GM23338 (cell line): ENCODE measurements around the gene ING5. TPM values are rescaled to one million over a fixed set of nuclear protein-coding genes. Genes with fewer than 3 reads are reported as not detected.

Experiments used
- ATAC-seq: fragments of 200-7000 bp; cut with Tn5 transposase; 3 replicates; pipeline ENCODE4 v1.9.1; 2020
- DNase-seq: peaks from one replicate; pipeline ENCODE4 v3.0.0-alpha.2; 2015; ENCODE audit warnings: low spot score
- H2AFZ ChIP-seq: fragments of 200-600 bp; sonication (generic); 2 replicates; pipeline ENCODE4 v1.8.0; 2016; ENCODE audit warnings: antibody characterized with exemption, mild to moderate bottlenecking, moderate library complexity
- H3F3A ChIP-seq: fragments of 200-600 bp; sonication (generic); replicated peaks from 2 replicates; pipeline ENCODE4 v1.8.0; 2017; ENCODE audit warnings: antibody characterized with exemption, mixed run types, low read depth
- H3K27ac ChIP-seq: fragments of 200-600 bp; sonication (generic); 2 replicates; pipeline ENCODE4 v1.6.1; 2016; ENCODE audit warnings: low read depth
- H3K27me3 ChIP-seq: fragments of 200-600 bp; sonication (generic); 2 replicates; pipeline ENCODE4 v1.8.0; 2016; ENCODE audit warnings: mild to moderate bottlenecking, mixed run types, moderate library complexity; ENCODE audit not compliant: insufficient read depth
- H3K36me3 ChIP-seq: fragments of 200-600 bp; sonication (generic); 2 replicates; pipeline ENCODE4 v1.8.0; 2016; ENCODE audit warnings: mild to moderate bottlenecking; ENCODE audit not compliant: insufficient read depth
- H3K4me1 ChIP-seq: fragments of 200-600 bp; sonication (generic); 2 replicates; pipeline ENCODE4 v1.8.0; 2016; ENCODE audit warnings: mild to moderate bottlenecking, moderate library complexity; ENCODE audit not compliant: insufficient read depth
- H3K4me2 ChIP-seq: fragments of 200-600 bp; sonication (generic); 2 replicates; pipeline ENCODE4 v1.7.1; 2017; ENCODE audit warnings: mixed run types
- H3K4me3 ChIP-seq: fragments of 200-600 bp; sonication (generic); 2 replicates; pipeline ENCODE4 v1.6.1; 2016; ENCODE audit warnings: mixed run types
- H3K79me2 ChIP-seq: fragments of 200-600 bp; sonication (generic); replicated peaks from 2 replicates; pipeline ENCODE4 v1.8.0; 2017; ENCODE audit warnings: mild to moderate bottlenecking; ENCODE audit not compliant: insufficient read depth
- H3K9me2 ChIP-seq: fragments of 200-600 bp; sonication (generic); 2 replicates; pipeline ENCODE4 v1.8.0; 2017; ENCODE audit not compliant: insufficient read depth
- H4K20me1 ChIP-seq: fragments of 200-600 bp; sonication (generic); replicated peaks from 2 replicates; pipeline ENCODE4 v1.8.0; 2017; ENCODE audit warnings: mild to moderate bottlenecking; ENCODE audit not compliant: insufficient read depth
- H3K27ac Mint-ChIP-seq: 2 replicates; pipeline ENCODE4 v1.8.0; 2020; ENCODE audit warnings: inconsistent platforms, mild to moderate bottlenecking, moderate library complexity, mixed read lengths
- H3K27me3 Mint-ChIP-seq: 3 replicates; pipeline ENCODE4 v1.8.0; 2022; ENCODE audit warnings: low read depth, mild to moderate bottlenecking, moderate library complexity, mixed read lengths, inconsistent platforms; ENCODE audit not compliant: insufficient read depth, poor library complexity
- H3K36me3 Mint-ChIP-seq: 3 replicates; pipeline ENCODE4 v1.8.0; 2021; ENCODE audit warnings: low read depth, mild to moderate bottlenecking, inconsistent platforms, moderate library complexity, mixed read lengths
- H3K4me1 Mint-ChIP-seq: 3 replicates; pipeline ENCODE4 v1.8.0; 2020; ENCODE audit warnings: mild to moderate bottlenecking, inconsistent platforms, mixed read lengths
- H3K4me3 Mint-ChIP-seq: 3 replicates; pipeline ENCODE4 v1.8.0; 2021; ENCODE audit warnings: moderate library complexity, mild to moderate bottlenecking, inconsistent platforms, mixed read lengths
- H3K9me3 Mint-ChIP-seq: 3 replicates; pipeline ENCODE4 v1.8.0; 2020; ENCODE audit warnings: moderate library complexity, mild to moderate bottlenecking, inconsistent platforms, mixed read lengths
- EZH2 ChIP-seq: fragments of 200-600 bp; sonication (generic); IDR thresholded peaks from one replicate; pipeline ENCODE4 v1.8.0; 2017; ENCODE audit warnings: antibody characterized with exemption, mild to moderate bottlenecking, low read depth; ENCODE audit not compliant: unreplicated experiment
- EZH2phosphoT487 ChIP-seq: fragments of 200-600 bp; sonication (generic); IDR thresholded peaks from one replicate; pipeline ENCODE4 v1.8.1; 2018; ENCODE audit warnings: antibody characterized with exemption; ENCODE audit not compliant: unreplicated experiment
- POLR2AphosphoS5 ChIP-seq: IDR thresholded peaks from 2 replicates; pipeline ENCODE4 v1.6.1; 2016; ENCODE audit warnings: antibody characterized with exemption, low read depth
- STAT1 ChIP-seq: IDR thresholded peaks from one replicate; pipeline ENCODE4 v1.6.1; 2016; ENCODE audit warnings: antibody characterized with exemption; ENCODE audit not compliant: unreplicated experiment
- ZNF114 ChIP-seq: fragments of 250-450 bp; sonication (Bioruptor Pico); IDR thresholded peaks from 2 replicates; pipeline ENCODE4 v1.5.0; 2020; ENCODE audit warnings: mild to moderate bottlenecking, moderate library complexity
- polyA plus RNA-seq: library from polyadenylated mRNA; unstranded; fragments of >200 nt; fragmentation: Nextera tagmentation; extraction: Ambion mirVana; gene quantifications from 2 replicates; pipeline ENCODE4 v1.2.1, GENCODE V29; 2016
- total RNA-seq: library from RNA; depleted of rRNA; stranded (reverse); fragments of >200 nt; shearing (Covaris generic); gene quantifications from 2 replicates; pipeline ENCODE4 v1.2.3, GENCODE V29; 2014
- TF ChIP-seq, protein P1 (sequence below), 2 experiments: fragments of 200-600 bp in 1 of 2; sonication (generic) in 1 of 2; conservative IDR thresholded peaks; 2 replicates each; pipeline versions ENCODE4 v1.5.1 to v1.6.1; 2016 to 2017; ENCODE audit warnings: antibody characterized with exemption in 2 of 2, low read depth in 2 of 2, mild to moderate bottlenecking in 2 of 2, moderate library complexity in 1 of 2
- TF ChIP-seq, protein P2 (sequence below): fragments of 250-450 bp; sonication (Bioruptor Pico); IDR thresholded peaks from 2 replicates; pipeline ENCODE4 v1.5.0; 2020; ENCODE audit warnings: mild to moderate bottlenecking, moderate library complexity

ING5 gene
- total and polyA plus RNA-seq, 2 experiments from 2014 or later, result 25.7 to 42.5 TPM

DNA sequence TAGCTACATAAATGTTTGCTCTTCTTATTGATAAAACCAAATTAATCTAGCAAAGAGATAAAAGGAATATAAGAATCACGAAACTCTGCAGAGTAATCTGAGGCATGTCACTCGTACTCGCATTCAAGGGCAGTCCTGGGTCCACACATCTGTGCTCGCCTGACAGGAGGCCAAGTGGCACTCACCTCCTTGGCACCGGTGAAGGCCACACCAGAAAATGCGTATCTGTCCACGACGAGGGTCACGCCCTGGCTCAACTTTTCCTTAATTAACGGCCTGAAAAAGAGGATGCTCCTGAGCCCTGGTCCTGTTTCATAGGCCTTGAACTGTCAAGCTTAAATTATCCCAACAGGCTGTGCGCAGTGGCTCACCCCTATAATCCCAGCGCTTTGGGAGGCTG is 21.8 kb upstream of the ING5 start:
- no peak overlapping the region for H2AFZ ChIP-seq
- DNase-seq (no peak), ATAC-seq (no peak)
- H3K36me3 Mint-ChIP-seq, result peaks cover 86% of the 10 kb centered on the region
- H3K27ac Mint-ChIP-seq, result no peak overlapping the region
- H3K36me3 ChIP-seq, result peaks cover 29% of the 10 kb centered on the region
- no peaks in the 10 kb centered on the region for H3K27me3 ChIP-seq
- H3K27ac ChIP-seq, result no peak overlapping the region
- no peaks in the 10 kb centered on the region for H3K9me2 ChIP-seq
- TF ChIP-seq, protein P1, sequence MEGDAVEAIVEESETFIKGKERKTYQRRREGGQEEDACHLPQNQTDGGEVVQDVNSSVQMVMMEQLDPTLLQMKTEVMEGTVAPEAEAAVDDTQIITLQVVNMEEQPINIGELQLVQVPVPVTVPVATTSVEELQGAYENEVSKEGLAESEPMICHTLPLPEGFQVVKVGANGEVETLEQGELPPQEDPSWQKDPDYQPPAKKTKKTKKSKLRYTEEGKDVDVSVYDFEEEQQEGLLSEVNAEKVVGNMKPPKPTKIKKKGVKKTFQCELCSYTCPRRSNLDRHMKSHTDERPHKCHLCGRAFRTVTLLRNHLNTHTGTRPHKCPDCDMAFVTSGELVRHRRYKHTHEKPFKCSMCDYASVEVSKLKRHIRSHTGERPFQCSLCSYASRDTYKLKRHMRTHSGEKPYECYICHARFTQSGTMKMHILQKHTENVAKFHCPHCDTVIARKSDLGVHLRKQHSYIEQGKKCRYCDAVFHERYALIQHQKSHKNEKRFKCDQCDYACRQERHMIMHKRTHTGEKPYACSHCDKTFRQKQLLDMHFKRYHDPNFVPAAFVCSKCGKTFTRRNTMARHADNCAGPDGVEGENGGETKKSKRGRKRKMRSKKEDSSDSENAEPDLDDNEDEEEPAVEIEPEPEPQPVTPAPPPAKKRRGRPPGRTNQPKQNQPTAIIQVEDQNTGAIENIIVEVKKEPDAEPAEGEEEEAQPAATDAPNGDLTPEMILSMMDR (conservative IDR thresholded peaks at IDR 0.05; ENCODE audit: low read depth in 2 of 2), result no peak
- no peak for TF ChIP-seq EZH2
- TF ChIP-seq ZNF114 (CRISPR knock-in tag), result no peak
- TF ChIP-seq STAT1, result no peak
- no peak for TF ChIP-seq EZH2phosphoT487
- no peak for TF ChIP-seq POLR2AphosphoS5
- TF ChIP-seq, protein P2, sequence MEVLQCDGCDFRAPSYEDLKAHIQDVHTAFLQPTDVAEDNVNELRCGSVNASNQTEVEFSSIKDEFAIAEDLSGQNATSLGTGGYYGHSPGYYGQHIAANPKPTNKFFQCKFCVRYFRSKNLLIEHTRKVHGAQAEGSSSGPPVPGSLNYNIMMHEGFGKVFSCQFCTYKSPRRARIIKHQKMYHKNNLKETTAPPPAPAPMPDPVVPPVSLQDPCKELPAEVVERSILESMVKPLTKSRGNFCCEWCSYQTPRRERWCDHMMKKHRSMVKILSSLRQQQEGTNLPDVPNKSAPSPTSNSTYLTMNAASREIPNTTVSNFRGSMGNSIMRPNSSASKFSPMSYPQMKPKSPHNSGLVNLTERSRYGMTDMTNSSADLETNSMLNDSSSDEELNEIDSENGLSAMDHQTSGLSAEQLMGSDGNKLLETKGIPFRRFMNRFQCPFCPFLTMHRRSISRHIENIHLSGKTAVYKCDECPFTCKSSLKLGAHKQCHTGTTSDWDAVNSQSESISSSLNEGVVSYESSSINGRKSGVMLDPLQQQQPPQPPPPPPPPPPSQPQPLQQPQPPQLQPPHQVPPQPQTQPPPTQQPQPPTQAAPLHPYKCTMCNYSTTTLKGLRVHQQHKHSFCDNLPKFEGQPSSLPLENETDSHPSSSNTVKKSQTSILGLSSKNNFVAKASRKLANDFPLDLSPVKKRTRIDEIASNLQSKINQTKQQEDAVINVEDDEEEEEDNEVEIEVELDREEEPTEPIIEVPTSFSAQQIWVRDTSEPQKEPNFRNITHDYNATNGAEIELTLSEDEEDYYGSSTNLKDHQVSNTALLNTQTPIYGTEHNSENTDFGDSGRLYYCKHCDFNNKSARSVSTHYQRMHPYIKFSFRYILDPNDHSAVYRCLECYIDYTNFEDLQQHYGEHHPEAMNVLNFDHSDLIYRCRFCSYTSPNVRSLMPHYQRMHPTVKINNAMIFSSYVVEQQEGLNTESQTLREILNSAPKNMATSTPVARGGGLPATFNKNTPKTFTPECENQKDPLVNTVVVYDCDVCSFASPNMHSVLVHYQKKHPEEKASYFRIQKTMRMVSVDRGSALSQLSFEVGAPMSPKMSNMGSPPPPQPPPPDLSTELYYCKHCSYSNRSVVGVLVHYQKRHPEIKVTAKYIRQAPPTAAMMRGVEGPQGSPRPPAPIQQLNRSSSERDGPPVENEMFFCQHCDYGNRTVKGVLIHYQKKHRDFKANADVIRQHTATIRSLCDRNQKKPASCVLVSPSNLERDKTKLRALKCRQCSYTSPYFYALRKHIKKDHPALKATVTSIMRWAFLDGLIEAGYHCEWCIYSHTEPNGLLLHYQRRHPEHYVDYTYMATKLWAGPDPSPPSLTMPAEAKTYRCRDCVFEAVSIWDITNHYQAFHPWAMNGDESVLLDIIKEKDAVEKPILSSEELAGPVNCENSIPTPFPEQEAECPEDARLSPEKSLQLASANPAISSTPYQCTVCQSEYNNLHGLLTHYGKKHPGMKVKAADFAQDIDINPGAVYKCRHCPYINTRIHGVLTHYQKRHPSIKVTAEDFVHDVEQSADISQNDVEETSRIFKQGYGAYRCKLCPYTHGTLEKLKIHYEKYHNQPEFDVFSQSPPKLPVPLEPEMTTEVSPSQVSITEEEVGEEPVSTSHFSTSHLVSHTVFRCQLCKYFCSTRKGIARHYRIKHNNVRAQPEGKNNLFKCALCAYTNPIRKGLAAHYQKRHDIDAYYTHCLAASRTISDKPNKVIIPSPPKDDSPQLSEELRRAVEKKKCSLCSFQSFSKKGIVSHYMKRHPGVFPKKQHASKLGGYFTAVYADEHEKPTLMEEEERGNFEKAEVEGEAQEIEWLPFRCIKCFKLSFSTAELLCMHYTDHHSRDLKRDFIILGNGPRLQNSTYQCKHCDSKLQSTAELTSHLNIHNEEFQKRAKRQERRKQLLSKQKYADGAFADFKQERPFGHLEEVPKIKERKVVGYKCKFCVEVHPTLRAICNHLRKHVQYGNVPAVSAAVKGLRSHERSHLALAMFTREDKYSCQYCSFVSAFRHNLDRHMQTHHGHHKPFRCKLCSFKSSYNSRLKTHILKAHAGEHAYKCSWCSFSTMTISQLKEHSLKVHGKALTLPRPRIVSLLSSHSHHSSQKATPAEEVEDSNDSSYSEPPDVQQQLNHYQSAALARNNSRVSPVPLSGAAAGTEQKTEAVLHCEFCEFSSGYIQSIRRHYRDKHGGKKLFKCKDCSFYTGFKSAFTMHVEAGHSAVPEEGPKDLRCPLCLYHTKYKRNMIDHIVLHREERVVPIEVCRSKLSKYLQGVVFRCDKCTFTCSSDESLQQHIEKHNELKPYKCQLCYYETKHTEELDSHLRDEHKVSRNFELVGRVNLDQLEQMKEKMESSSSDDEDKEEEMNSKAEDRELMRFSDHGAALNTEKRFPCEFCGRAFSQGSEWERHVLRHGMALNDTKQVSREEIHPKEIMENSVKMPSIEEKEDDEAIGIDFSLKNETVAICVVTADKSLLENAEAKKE, result no peak
- H3K4me1 Mint-ChIP-seq, result peaks cover 2% of the 10 kb centered on the region; the same call in 1 of the 3 replicates
- H3K27me3 Mint-ChIP-seq, result peaks cover 12% of the 10 kb centered on the region
- H3K4me3 Mint-ChIP-seq, result no peak overlapping the region
- H3K4me1 ChIP-seq, result no peaks in the 10 kb centered on the region
- no peak overlapping the region for H3K4me2 ChIP-seq
- no peak overlapping the region for H3K4me3 ChIP-seq
- H3F3A ChIP-seq, result no peaks in the 10 kb centered on the region; the same call in 1 of the 2 replicates
- peaks cover 34% of the 10 kb centered on the region for H3K79me2 ChIP-seq
- peaks cover 18% of the 10 kb centered on the region for H4K20me1 ChIP-seq
- H3K9me3 Mint-ChIP-seq, result no peaks in the 10 kb centered on the region
